ENCODE data around the gene NOTUM.

NOTUM gene

DNA sequence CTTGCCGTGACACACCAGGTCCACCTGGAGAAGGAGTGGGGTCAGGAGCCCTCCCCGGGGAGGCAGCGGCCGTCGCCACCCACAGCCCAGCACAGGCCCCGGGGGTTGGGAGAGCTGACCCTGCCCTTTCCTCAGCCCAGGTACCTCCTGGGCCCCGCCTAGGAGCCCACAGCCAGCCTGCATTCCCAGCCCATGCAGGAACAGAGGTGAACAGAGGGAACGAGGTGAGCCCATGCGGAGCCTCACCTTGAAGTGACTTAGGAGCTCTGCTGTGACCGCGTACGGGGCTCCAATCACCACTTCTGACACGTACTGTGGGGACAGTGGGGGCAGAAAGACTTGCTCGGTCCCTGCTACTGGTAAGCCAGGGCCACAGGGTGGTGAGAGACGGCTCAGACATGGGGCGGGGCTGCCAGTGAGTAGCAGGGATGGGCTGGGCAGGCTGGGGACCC is 55.5 kb downstream of the NOTUM start:
- H3K4me3 ChIP-seq (ENCODE audit: control insufficient read depth, low read depth, low read length) = no peak overlapping the region
- TF ChIP-seq, protein P1, sequence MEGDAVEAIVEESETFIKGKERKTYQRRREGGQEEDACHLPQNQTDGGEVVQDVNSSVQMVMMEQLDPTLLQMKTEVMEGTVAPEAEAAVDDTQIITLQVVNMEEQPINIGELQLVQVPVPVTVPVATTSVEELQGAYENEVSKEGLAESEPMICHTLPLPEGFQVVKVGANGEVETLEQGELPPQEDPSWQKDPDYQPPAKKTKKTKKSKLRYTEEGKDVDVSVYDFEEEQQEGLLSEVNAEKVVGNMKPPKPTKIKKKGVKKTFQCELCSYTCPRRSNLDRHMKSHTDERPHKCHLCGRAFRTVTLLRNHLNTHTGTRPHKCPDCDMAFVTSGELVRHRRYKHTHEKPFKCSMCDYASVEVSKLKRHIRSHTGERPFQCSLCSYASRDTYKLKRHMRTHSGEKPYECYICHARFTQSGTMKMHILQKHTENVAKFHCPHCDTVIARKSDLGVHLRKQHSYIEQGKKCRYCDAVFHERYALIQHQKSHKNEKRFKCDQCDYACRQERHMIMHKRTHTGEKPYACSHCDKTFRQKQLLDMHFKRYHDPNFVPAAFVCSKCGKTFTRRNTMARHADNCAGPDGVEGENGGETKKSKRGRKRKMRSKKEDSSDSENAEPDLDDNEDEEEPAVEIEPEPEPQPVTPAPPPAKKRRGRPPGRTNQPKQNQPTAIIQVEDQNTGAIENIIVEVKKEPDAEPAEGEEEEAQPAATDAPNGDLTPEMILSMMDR (IDR thresholded peaks at IDR 0.05; ENCODE audit: control insufficient read depth, insufficient read depth, low read depth, low read length, missing control alignments) = no peak
- no peak for DNase-seq (ENCODE audit: low read depth)

- TF ChIP-seq, protein P1 (IDR thresholded peaks at IDR 0.05; ENCODE audit: control insufficient read depth, insufficient read depth, low read depth, low read length, missing control alignments) = no peak
These were observed 56.2 kb downstream of the NOTUM start for GRCh38 chr17:81904600-81905423.

GRCh38 chr17:81903896-81904599 is 56.9 kb downstream of the NOTUM start:
- DNase-seq (ENCODE audit: low read depth) = no peak
- H3K4me3 ChIP-seq (ENCODE audit: control insufficient read depth, low read depth, low read length) = no peak overlapping the region
- TF ChIP-seq, protein P1 (IDR thresholded peaks at IDR 0.05; ENCODE audit: control insufficient read depth, insufficient read depth, low read depth, low read length, missing control alignments) = no peak

More at GRCh38 chr17:81904600-81905423, 56.2 kb downstream of the NOTUM start:
- H3K4me3 ChIP-seq (ENCODE audit: control insufficient read depth, low read depth, low read length) = no peak overlapping the region
- DNase-seq (ENCODE audit: low read depth) = no peak

DNA sequence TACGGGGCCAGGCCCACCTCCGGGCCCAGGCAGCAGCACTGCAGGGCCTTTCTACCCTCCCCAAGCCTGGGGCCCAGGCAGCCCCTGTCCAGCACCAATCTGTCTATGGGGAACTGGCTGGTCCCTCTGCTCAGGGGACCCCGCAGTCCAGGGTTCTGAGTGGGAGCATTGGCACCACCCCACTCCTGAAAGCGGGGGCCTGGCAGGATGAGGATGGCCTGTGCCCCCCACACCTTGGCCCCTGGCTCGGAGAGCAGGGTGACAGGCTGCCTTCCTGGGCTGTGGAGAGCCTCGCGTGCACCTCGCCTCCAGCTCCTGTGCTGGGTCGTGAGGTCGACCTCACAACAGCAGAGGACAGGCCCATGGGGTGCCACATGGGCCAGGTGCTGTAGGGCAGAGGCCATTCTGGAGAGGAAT is 57.6 kb downstream of the NOTUM start:
- H3K4me3 ChIP-seq (ENCODE audit: control insufficient read depth, low read depth, low read length) = no peak overlapping the region
- TF ChIP-seq, protein P1 (IDR thresholded peaks at IDR 0.05; ENCODE audit: control insufficient read depth, insufficient read depth, low read depth, low read length, missing control alignments) = no peak
- no peak for DNase-seq (ENCODE audit: low read depth)

GRCh38 chr17:81902653-81903414 is 58.2 kb downstream of the NOTUM start:
- TF ChIP-seq, protein P1 (IDR thresholded peaks at IDR 0.05; ENCODE audit: control insufficient read depth, insufficient read depth, low read depth, low read length, missing control alignments) = no peak
- DNase-seq (ENCODE audit: low read depth) = no peak
- H3K4me3 ChIP-seq (ENCODE audit: control insufficient read depth, low read depth, low read length) = no peak overlapping the region
